Common myeloid progenitor, CD34-positive (primary cell): Measurements from ENCODE around the gene STK32C.

ENCODE experiments used
- CTCF ChIA-PET: fragments of 350-600 bp; sonication (Branson Sonifier 250); formaldehyde crosslinking; loops from one replicate; lab custom pipeline; 2021; ENCODE audit warnings: antibody characterized with exemption; lab: Charles Lee
- POLR2A ChIA-PET: fragments of 350-600 bp; sonication (Branson Sonifier 250); formaldehyde crosslinking; loops from one replicate; lab custom pipeline; 2021; ENCODE audit warnings: antibody characterized with exemption; lab: Charles Lee
- DNase-seq, 3 donors: peaks; one replicate each; pipeline versions ENCODE4 v3.0.0 to v3.0.0-alpha.2; 2013
- H3K27ac ChIP-seq, 2 experiments: 1 replicate in 1 of 2; 2 replicates in 1 of 2; pipeline ENCODE4 v1.7.0; 2013; ENCODE audit warnings: inconsistent platforms in 2 of 2, low read length in 2 of 2, mild to moderate bottlenecking in 2 of 2, low read depth in 1 of 2, moderate library complexity in 1 of 2; ENCODE audit not compliant: severe bottlenecking in 2 of 2, insufficient read depth in 1 of 2, poor library complexity in 1 of 2
- H3K27me3 ChIP-seq, 5 experiments: replicated peaks in 2 of 5; 1 replicate in 3 of 5; 2 replicates in 2 of 5; pipeline versions ENCODE4 v1.6.1 to v1.7.0; 2013; ENCODE audit warnings: low read length in 4 of 5, mild to moderate bottlenecking in 2 of 5, moderate library complexity in 2 of 5, inconsistent platforms in 1 of 5; ENCODE audit not compliant: insufficient read depth in 5 of 5, control insufficient read depth in 4 of 5
- H3K36me3 ChIP-seq, 4 experiments: 1 replicate in 2 of 4; 2 replicates in 2 of 4; pipeline versions ENCODE4 v1.6.1 to v1.7.0; 2013; ENCODE audit warnings: low read length in 3 of 4, control low read depth in 1 of 4, mild to moderate bottlenecking in 1 of 4; ENCODE audit not compliant: control insufficient read depth in 4 of 4, insufficient read depth in 4 of 4
- H3K4me1 ChIP-seq, 4 experiments: 1 replicate in 3 of 4; 2 replicates in 1 of 4; pipeline versions ENCODE4 v1.6.1 to v1.7.1; 2013; ENCODE audit warnings: low read length in 3 of 4, mild to moderate bottlenecking in 3 of 4, control low read depth in 1 of 4, inconsistent platforms in 1 of 4, moderate library complexity in 1 of 4; ENCODE audit not compliant: control insufficient read depth in 4 of 4, insufficient read depth in 4 of 4; ENCODE audit errors: control extremely low read depth in 1 of 4
- H3K4me3 ChIP-seq, 7 experiments: 1 replicate in 4 of 7; 2 replicates in 3 of 7; pipeline versions ENCODE4 v1.5.1 to v1.7.0; 2013; ENCODE audit warnings: mild to moderate bottlenecking in 7 of 7, low read length in 6 of 7, moderate library complexity in 6 of 7, inconsistent platforms in 2 of 7, low read depth in 2 of 7, control low read depth in 1 of 7; ENCODE audit not compliant: insufficient read depth in 4 of 7, control insufficient read depth in 1 of 7; ENCODE audit errors: extremely low read depth in 1 of 7
- H3K9me3 ChIP-seq, 5 experiments: 1 replicate in 4 of 5; 2 replicates in 1 of 5; pipeline versions ENCODE4 v1.6.1 to v1.7.1; 2013; ENCODE audit warnings: low read length in 4 of 5, mild to moderate bottlenecking in 2 of 5, inconsistent platforms in 1 of 5, low read depth in 1 of 5, moderate library complexity in 1 of 5; ENCODE audit not compliant: control insufficient read depth in 4 of 5, insufficient read depth in 2 of 5; ENCODE audit errors: control extremely low read depth in 1 of 5
- WGBS: methylation state at CpG from one replicate; pipeline ENCODE4 v1.1.5; 2013; ENCODE audit not compliant: insufficient coverage; 5-methylcytosine and 5-hydroxymethylcytosine counted together

The STK32C gene

DNA sequence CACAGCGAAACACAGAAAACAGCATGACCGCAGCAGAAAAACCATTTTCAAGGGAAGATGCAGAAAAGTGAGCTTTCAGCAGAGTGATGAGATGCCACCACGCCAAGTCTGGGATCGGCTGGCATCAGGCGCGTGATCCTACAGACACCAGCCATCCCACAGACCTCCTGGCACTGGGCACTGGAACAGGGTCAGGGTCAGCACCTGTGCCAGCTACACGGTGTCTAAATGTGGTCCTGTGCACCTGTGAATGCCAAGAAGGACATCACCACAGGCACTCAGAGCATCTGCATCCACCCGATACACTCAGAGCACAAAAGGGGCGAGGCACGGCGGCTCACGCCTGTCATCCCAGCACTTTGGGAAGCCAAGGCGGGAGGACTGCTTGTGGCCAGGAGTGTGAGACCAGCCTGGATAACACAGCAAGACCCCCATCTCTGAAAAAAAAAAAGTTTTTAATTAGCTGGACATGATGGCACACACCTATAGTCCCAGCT is 31.5 kb downstream of the STK32C start:
- no peak overlapping the region for H3K4me3 ChIP-seq
- ChIA-PET CTCF (interaction anchor here (0.7 to 0.8 kb wide), 3 partner anchors 179 to 379 kb away, joined by 3 to 5 read pairs (median 3); no protein-coding TSS in a partner anchor), POLR2A (interaction anchor here (0.6 kb wide), 1 partner anchor 60 kb away, joined by 3 read pairs; no protein-coding TSS in a partner anchor)
- H3K36me3 ChIP-seq = no peaks in the 10 kb centered on the region
- H3K27ac ChIP-seq = no peak overlapping the region
- no peaks in the 10 kb centered on the region for H3K9me3 ChIP-seq
- whole genome bisulfite sequencing = 89% methylated on average over 13 of the region's 13 CpGs
- no peak for DNase-seq
- no peaks in the 10 kb centered on the region for H3K4me1 ChIP-seq
- H3K27me3 ChIP-seq = no peaks in the 10 kb centered on the region

DNA sequence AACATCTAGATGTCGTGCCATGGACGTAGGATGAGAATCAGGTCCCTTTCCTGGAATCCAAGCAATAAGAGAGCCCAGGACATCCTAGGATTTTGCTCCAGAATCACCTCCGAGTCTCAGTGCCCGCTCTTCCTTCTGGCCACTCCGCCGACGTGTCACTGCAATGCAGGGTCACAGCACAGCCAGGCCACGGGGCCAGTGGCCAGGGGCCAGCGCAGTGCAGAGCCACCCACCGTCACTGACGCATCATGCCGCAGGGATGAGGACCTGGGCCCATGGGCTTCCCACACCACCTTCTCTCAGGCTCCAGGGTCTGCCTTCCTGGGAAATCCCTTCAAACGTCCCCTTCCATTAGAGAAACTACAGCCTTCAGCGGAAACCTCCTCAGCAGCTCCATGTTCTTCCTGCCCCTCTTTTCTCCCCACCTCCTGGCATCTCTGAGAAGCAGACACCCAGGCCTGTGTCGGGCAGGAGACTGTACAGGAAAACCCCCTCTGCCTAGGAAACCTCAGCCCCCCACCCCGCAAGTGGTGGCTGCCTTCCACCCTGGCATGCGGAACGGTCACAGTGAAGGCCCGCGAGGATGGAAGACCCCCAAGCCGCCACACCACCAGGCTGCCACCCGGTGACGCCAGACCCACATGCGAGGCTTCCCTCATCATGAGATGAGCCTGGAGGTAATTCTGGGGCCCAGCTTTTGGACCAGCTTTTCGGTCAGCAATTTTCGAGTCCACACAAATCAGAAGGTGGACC is 32.1 kb downstream of the STK32C start:
- Histone ChIP-seq H3K27me3 (no peaks in the 10 kb centered on the region), H3K4me3 (no peak overlapping the region), H3K9me3 (no peaks in the 10 kb centered on the region), H3K4me1 (no peaks in the 10 kb centered on the region), H3K27ac (no peak overlapping the region), H3K36me3 (no peaks in the 10 kb centered on the region)
- no peak for DNase-seq
- CTCF ChIA-PET = no interaction called here
- 93% methylated on average over 25 of the region's 26 CpGs for WGBS
- POLR2A ChIA-PET = no interaction called here

DNA sequence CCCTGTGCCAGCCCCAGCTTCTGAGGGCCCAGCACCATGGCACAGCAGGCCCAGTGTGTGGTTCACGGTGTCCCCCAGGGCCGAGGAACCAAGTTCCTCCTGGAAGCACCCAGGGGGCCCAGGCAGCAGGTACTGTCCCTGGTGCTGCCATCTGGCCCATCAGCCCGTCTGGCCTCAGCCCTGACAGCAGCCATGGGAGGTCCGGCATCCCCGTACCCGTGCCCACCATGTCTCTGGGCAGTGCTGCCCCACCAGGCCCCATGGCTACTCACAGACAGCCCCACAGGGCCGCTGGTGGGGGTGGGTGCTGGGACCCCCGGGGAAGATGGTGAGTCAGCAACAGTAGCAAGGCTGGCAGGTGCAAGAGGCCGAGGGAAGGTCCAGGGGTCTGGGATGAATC is 32.8 kb downstream of the STK32C start:
- CTCF ChIA-PET = no interaction called here
- 93% methylated on average over 9 of the region's 9 CpGs for WGBS
- POLR2A ChIA-PET = no interaction called here

DNA sequence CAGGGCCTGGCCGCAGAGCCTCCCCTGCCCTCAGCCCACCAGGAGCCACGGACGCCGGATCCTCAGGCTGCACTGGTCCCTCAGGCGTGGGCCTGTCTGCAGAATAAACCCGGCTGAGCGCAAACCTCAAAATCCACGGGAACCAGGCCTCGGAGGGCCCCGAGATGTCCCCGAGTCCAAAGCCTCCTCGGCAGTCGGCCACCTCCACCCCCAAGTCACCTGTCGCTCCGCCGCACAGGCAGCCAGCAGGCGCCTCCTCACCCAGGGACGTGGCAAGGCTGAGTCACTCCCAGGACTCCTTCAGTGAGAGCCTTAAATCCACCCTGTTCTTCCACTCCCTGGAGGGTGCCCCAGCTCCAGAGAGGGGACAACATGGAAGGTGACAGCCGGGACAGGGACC is 33.2 kb downstream of the STK32C start:
- Histone ChIP-seq H3K27me3 (no peaks in the 10 kb centered on the region), H3K9me3 (no peaks in the 10 kb centered on the region), H3K4me1 (no peaks in the 10 kb centered on the region), H3K27ac (no peak overlapping the region), H3K4me3 (no peak overlapping the region), H3K36me3 (no peaks in the 10 kb centered on the region)
- DNase-seq = no peak
- ChIA-PET POLR2A (no interaction called here), CTCF (no interaction called here)
- 96% methylated on average over 15 of the region's 19 CpGs for WGBS

More for the DNA sequence above, 32.8 kb downstream of the STK32C start:
- no peak overlapping the region for H3K4me3 ChIP-seq
- H3K9me3 ChIP-seq = no peaks in the 10 kb centered on the region
- DNase-seq = no peak
- no peaks in the 10 kb centered on the region for H3K36me3 ChIP-seq
- H3K27me3 ChIP-seq = no peaks in the 10 kb centered on the region
- no peaks in the 10 kb centered on the region for H3K4me1 ChIP-seq
- no peak overlapping the region for H3K27ac ChIP-seq

DNA sequence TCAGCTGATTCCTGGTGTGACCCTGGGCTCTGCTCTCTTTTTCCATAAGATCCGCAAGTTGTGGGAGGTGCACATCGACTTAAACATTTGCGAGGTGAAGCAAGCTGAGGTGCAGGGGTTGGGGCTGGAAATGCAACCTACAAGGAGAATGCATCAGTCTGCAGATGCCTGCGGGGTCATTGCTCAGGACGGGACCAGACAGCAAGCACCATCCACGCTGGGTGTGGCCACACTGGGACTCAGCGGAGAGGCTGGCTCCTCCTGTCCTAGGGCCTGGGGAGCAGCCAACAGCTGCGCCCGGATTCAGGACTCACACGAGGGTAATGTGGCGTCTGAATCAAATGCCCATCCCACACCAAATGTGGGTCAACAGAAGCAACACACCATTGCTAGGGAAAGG is 33.8 kb downstream of the STK32C start:
- ChIA-PET POLR2A (no interaction called here), CTCF (no interaction called here)
- H3K4me3 ChIP-seq = no peak overlapping the region
- 90% methylated on average over 10 of the region's 11 CpGs for WGBS
- no peaks in the 10 kb centered on the region for H3K4me1 ChIP-seq
- H3K9me3 ChIP-seq = peaks cover 0 to 2% (median 0%) of the 10 kb centered on the region in 5 experiments
- H3K36me3 ChIP-seq = no peaks in the 10 kb centered on the region
- DNase-seq = no peak
- no peaks in the 10 kb centered on the region for H3K27me3 ChIP-seq
- H3K27ac ChIP-seq = no peak overlapping the region

DNA sequence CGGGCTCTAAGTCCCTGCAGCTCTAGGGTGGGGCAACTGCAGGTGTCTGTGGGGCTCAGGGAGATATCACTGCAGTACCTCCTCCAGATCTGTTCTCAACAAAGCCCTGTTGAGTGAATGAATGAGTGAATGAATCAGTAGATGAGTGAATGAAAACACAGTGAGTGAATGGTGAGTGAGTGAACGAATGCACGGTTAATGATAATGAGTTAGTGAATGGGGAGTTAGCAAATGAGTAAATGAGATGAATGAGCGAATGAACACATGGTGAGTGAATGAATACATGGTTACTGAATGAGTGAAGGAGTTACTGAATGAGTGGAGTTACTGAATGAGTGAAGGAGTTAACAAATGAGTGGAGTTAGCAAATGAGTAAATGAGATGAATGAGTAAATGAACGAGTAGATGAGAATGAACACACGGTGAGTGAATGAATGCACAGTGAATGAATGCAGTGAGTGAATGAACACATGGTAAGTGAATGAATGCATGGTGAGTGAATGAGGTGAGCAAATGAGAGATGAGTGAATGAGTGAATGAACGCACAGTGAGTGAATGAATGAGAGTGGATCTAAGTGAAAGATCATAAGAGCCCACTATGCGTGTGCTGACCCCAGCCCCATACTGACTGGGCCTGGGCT is 34.3 kb downstream of the STK32C start:
- ChIA-PET POLR2A (no interaction called here), CTCF (no interaction called here)
- no peaks in the 10 kb centered on the region for H3K36me3 ChIP-seq
- no peak overlapping the region for H3K27ac ChIP-seq
- H3K4me1 ChIP-seq = no peaks in the 10 kb centered on the region
- H3K27me3 ChIP-seq = no peaks in the 10 kb centered on the region
- WGBS = 96% methylated on average over 7 of the region's 8 CpGs
- H3K4me3 ChIP-seq = no peak overlapping the region
- peaks cover 0 to 4% (median 0%) of the 10 kb centered on the region in 5 experiments for H3K9me3 ChIP-seq
- DNase-seq = no peak
